Karpas-422 (cell line): ENCODE data around the gene AKIRIN1. TPM values are rescaled to one million over a fixed set of nuclear protein-coding genes. Genes with fewer than 3 reads are reported as not detected.
A peak's percentile ranks its signal among the peaks of the same experiment; 100 is the strongest.
"Not testable (repeated sequence)": the region's sequence is repeated elsewhere in the genome, so short reads cannot be mapped to it uniquely, and the experiment has no call there.

Experiments
- DNase-seq: peaks from one replicate; pipeline ENCODE4 v3.0.0-alpha.2; 2015
- H2AFZ ChIP-seq: fragments of 200-600 bp; sonication (generic); 2 replicates; pipeline ENCODE4 v1.6.1; 2014; ENCODE audit warnings: antibody characterized with exemption, low read length, mixed read lengths
- H3K27ac ChIP-seq: fragments of 200-600 bp; sonication (generic); 2 replicates; pipeline ENCODE4 v1.5.1; 2014; ENCODE audit warnings: mild to moderate bottlenecking, low read length, moderate library complexity
- H3K27me3 ChIP-seq: fragments of 200-600 bp; sonication (generic); 2 replicates; pipeline ENCODE4 v1.6.1; 2014; ENCODE audit warnings: low read length, mixed read lengths
- H3K36me3 ChIP-seq: fragments of 200-600 bp; sonication (generic); 2 replicates; pipeline ENCODE4 v1.6.1; 2014; ENCODE audit warnings: low read length, mixed read lengths; ENCODE audit not compliant: insufficient read depth
- H3K4me1 ChIP-seq: fragments of 200-600 bp; sonication (generic); 2 replicates; pipeline ENCODE4 v1.6.1; 2014; ENCODE audit warnings: mild to moderate bottlenecking, low read length, mixed read lengths
- H3K4me2 ChIP-seq: fragments of 200-600 bp; sonication (generic); 2 replicates; pipeline ENCODE4 v1.6.1; 2014; ENCODE audit warnings: low read length, low read depth, mild to moderate bottlenecking; ENCODE audit not compliant: poor library complexity, severe bottlenecking
- H3K4me3 ChIP-seq: fragments of 200-600 bp; sonication (generic); 2 replicates; pipeline ENCODE4 v1.5.1; 2014; ENCODE audit warnings: mild to moderate bottlenecking, antibody characterized with exemption, low read length, mixed read lengths
- H3K79me2 ChIP-seq: fragments of 200-600 bp; sonication (generic); 2 replicates; pipeline ENCODE4 v1.6.1; 2014; ENCODE audit warnings: mild to moderate bottlenecking, low read length, mixed read lengths
- H3K9ac ChIP-seq: fragments of 200-600 bp; sonication (generic); 2 replicates; pipeline ENCODE4 v1.6.0; 2014; ENCODE audit warnings: low read length
- H3K9me2 ChIP-seq: fragments of 200-600 bp; sonication (generic), shearing (Covaris generic); replicated peaks from 2 replicates; pipeline ENCODE4 v1.6.0; 2014; ENCODE audit warnings: mild to moderate bottlenecking, low read length, moderate library complexity; ENCODE audit not compliant: insufficient read depth
- H3K9me3 ChIP-seq: fragments of 300-700, 200-600 bp; sonication (generic); 2 replicates; pipeline ENCODE4 v1.6.1; 2014; ENCODE audit warnings: low read length, mixed read lengths
- H4K20me1 ChIP-seq: fragments of 200-600 bp; sonication (generic); 2 replicates; pipeline ENCODE4 v1.6.1; 2014; ENCODE audit warnings: mild to moderate bottlenecking, antibody characterized with exemption, low read length, low read depth; ENCODE audit not compliant: insufficient read depth
- total RNA-seq: library from RNA; depleted of rRNA; stranded (reverse); fragments of >200 nt; shearing (Covaris generic); gene quantifications from 2 replicates; pipeline ENCODE4 v1.2.3, GENCODE V29; 2014; ENCODE audit warnings: low replicate concordance

AKIRIN1 gene
- total RNA-seq, 1 experiment from 2014 or later, result 131 TPM

GRCh38 chr1:39045231-39045630 lies 54.2 kb downstream of the AKIRIN1 start:
- peaks cover 9% of the 10 kb centered on the region for H3K4me1 ChIP-seq
- no peaks in the 10 kb centered on the region for H3K79me2 ChIP-seq
- no peak overlapping the region for H3K4me2 ChIP-seq
- no peak overlapping the region for H3K27ac ChIP-seq
- no peaks in the 10 kb centered on the region for H4K20me1 ChIP-seq
- DNase-seq, result no peak
- no peaks in the 10 kb centered on the region for H3K27me3 ChIP-seq
- no peaks in the 10 kb centered on the region for H3K9me3 ChIP-seq
- H3K36me3 ChIP-seq, result no peaks in the 10 kb centered on the region
- no peak overlapping the region for H2AFZ ChIP-seq
- H3K4me3 ChIP-seq, result no peak overlapping the region
- no peak overlapping the region for H3K9ac ChIP-seq
- no peaks in the 10 kb centered on the region for H3K9me2 ChIP-seq

GRCh38 chr1:39046613-39047210 lies 55.6 kb downstream of the AKIRIN1 start:
- Histone ChIP-seq H3K9me3 (no peaks in the 10 kb centered on the region), H3K4me2 (no peak overlapping the region), H3K9ac (no peak overlapping the region), H3K4me3 (no peak overlapping the region), H3K9me2 (no peaks in the 10 kb centered on the region), H3K4me1 (peaks cover 9% of the 10 kb centered on the region), H3K27ac (no peak overlapping the region), H3K79me2 (no peaks in the 10 kb centered on the region), H3K27me3 (no peaks in the 10 kb centered on the region), H2AFZ (no peak overlapping the region), H3K36me3 (no peaks in the 10 kb centered on the region), H4K20me1 (no peaks in the 10 kb centered on the region)
- DNase-seq, result no peak

- Histone ChIP-seq H3K9me2 (no peaks in the 10 kb centered on the region), H3K9me3 (no peaks in the 10 kb centered on the region), H3K27ac (no peak overlapping the region), H3K79me2 (no peaks in the 10 kb centered on the region), H3K9ac (no peak overlapping the region), H3K4me2 (peak overlapping the region; percentile 11), H3K36me3 (no peaks in the 10 kb centered on the region), H3K4me1 (peaks cover 9% of the 10 kb centered on the region), H3K4me3 (no peak overlapping the region), H4K20me1 (no peaks in the 10 kb centered on the region), H2AFZ (no peak overlapping the region), H3K27me3 (no peaks in the 10 kb centered on the region)
- DNase-seq, result peak; percentile 47
Observed at GRCh38 chr1:39047374-39048229, 56.5 kb downstream of the AKIRIN1 start.

DNA sequence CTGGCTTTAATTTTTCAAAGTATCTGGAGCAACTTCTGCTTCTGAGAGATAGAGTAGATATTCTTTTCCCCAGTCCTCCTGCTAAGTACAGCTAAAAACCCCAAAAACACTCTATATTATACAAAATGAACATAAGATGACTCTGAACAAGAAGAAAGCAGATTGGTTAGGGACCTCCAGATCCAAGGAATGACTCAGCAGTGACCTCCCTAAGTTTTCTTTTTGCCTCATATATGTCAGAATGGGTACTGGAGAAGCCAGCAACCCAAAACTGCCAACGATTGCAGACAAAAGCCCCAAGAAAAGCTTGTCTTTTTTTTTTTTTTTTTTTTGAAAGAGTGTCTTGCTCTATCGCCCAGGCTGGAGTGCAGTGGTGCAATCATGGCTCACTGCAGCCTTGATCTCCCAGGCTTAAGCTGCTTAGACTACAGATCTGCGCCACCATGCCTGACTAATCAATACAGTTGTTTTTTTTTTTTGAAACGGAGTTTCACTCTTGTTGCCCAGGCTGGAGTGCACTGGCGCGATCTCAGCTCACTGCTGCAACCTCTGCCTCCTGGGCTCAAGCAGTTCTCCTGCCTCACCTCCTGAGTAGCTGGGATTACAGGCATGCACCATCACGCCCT lies 57.8 kb downstream of the AKIRIN1 start:
- Histone ChIP-seq H2AFZ (no peak overlapping the region), H3K9me3 (no peaks in the 10 kb centered on the region), H3K4me1 (peaks cover 9% of the 10 kb centered on the region), H4K20me1 (no peaks in the 10 kb centered on the region), H3K36me3 (no peaks in the 10 kb centered on the region), H3K9me2 (no peaks in the 10 kb centered on the region), H3K4me3 (no peak overlapping the region), H3K27ac (no peak overlapping the region), H3K27me3 (no peaks in the 10 kb centered on the region), H3K4me2 (no peak overlapping the region), H3K9ac (no peak overlapping the region), H3K79me2 (no peaks in the 10 kb centered on the region)
- DNase-seq, result no peak

DNA sequence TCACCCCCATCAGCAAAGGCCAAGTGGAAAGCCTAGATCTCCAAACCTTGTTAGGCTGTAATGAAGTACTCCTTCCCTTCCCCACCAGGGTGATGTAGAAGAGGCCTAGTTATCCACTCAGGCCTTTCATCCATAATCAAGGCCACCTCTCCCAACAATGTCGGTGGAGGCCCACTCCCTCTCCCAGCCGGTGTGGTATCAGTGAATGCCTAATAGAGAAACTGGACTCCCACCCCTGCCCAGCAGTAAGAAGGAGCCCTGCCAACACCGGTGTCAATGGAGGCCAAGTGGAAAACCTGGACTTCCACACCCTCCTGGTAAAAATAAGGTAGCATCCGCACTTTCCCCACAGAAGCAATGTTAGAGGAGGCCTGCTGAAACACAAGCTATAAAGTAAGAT lies 58.9 kb downstream of the AKIRIN1 start:
- Histone ChIP-seq H3K4me2 (no peak overlapping the region), H3K27me3 (no peaks in the 10 kb centered on the region), H3K79me2 (no peaks in the 10 kb centered on the region), H3K9ac (no peak overlapping the region), H3K4me1 (peaks cover 9% of the 10 kb centered on the region), H3K9me2 (no peaks in the 10 kb centered on the region), H3K36me3 (no peaks in the 10 kb centered on the region), H3K4me3 (no peak overlapping the region), H2AFZ (no peak overlapping the region), H3K27ac (no peak overlapping the region), H3K9me3 (no peaks in the 10 kb centered on the region), H4K20me1 (no peaks in the 10 kb centered on the region)
- no peak for DNase-seq

DNA sequence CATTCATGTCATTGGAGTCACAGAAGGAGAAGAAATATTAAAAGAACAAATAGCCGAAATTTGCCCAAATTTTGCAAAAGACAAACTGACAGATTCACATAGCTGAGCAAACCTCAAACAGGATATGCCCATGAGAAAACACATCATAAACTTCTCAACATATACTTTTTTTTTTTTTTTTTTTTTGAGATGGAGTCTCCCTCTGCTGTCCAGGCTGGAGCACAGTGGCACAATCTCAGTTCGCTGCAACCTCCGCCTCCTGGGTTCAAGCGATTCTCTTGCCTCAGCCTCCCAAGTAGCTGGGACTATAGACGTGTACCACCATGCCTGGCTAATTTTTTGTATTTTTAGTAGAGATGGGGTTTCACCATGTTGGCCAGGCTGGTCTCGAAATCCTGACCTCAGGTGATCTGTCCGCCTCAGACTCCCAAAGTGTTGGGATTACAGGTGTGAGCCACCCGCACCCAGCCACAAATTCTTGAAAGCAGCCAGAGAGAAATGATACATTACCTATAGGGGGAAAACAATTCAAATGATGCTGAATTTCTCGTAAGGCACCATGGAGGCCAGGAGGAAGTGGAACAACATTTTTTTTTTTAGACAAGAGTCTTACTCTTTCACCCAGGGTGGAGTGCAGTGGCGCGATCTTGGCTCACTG lies 60.2 kb downstream of the AKIRIN1 start:
- not testable (repeated sequence) for H3K36me3 ChIP-seq, H3K4me1 ChIP-seq, H3K9me3 ChIP-seq, H3K9ac ChIP-seq, H2AFZ ChIP-seq, H3K9me2 ChIP-seq, H3K79me2 ChIP-seq, H3K27me3 ChIP-seq, DNase-seq, H3K27ac ChIP-seq, H3K4me2 ChIP-seq, H3K4me3 ChIP-seq, H4K20me1 ChIP-seq

DNA sequence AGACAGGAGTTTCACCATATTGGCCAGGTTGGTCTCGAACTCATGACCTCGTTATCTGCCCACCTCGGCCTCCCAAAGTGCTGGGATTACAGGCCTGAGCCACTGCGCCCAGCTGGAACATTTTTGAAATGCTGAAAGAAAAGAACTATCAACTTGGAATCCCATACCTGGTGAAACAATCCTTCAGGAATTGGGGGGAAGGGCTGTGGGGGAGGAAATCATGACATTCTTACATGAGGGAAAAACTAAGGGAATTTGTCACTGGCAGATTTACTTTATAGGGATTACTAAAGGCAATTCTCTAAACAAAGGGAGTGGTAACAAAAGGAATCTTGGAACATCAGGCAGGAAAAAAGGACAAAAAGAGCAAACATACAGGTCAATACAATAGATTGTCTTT lies 60.9 kb downstream of the AKIRIN1 start:
- no peaks in the 10 kb centered on the region for H3K36me3 ChIP-seq
- H3K4me2 ChIP-seq, result no peak overlapping the region
- no peaks in the 10 kb centered on the region for H4K20me1 ChIP-seq
- H3K4me3 ChIP-seq, result no peak overlapping the region
- H3K9me3 ChIP-seq, result no peaks in the 10 kb centered on the region
- DNase-seq, result no peak
- no peaks in the 10 kb centered on the region for H3K27me3 ChIP-seq
- peaks cover 9% of the 10 kb centered on the region for H3K4me1 ChIP-seq
- H3K79me2 ChIP-seq, result no peaks in the 10 kb centered on the region
- no peak overlapping the region for H3K9ac ChIP-seq
- no peak overlapping the region for H3K27ac ChIP-seq
- no peaks in the 10 kb centered on the region for H3K9me2 ChIP-seq
- H2AFZ ChIP-seq, result no peak overlapping the region

- not testable (repeated sequence) for H3K4me3 ChIP-seq, H3K27ac ChIP-seq, H3K4me1 ChIP-seq, H3K9ac ChIP-seq, H3K9me3 ChIP-seq, H3K36me3 ChIP-seq, H3K79me2 ChIP-seq, DNase-seq, H3K4me2 ChIP-seq, H4K20me1 ChIP-seq, H3K27me3 ChIP-seq, H2AFZ ChIP-seq, H3K9me2 ChIP-seq
Observed at GRCh38 chr1:39055213-39055710, 64.2 kb downstream of the AKIRIN1 start.
